ENCODE measurements around the gene FAM118B. TPM values are rescaled to one million over a fixed set of nuclear protein-coding genes. Genes with fewer than 3 reads are reported as not detected.

Gene FAM118B
- total and polyA plus RNA-seq, 4 donors, result 3.7 to 12.0 (median 6.6) TPM

DNA sequence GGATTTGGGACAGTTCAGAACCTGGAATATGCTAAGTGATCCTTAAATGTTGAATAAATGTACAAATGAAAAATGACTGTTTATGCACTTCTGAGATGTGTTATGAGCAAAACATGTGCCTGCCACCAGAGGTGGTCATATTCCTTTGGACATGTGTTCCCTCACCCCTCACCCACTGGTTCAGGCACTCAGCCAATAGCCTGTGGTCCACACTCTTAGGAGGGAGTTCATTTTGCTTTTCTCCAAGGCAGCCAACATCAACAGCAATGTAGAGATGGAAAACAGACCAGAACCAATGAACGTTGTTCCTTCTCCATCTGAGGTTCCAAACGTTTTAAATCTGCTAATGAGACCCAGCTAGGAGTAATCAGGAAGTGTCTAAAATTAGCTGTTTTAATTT, 44.1 kb upstream of the FAM118B start:
- TF ChIP-seq GABPA (IDR thresholded peaks at IDR 0.05 in 1 of 2, conservative IDR thresholded peaks at IDR 0.05 in 1 of 2) (no peak), JUND (IDR thresholded peaks at IDR 0.05) (no peak), RAD21 (IDR thresholded peaks at IDR 0.05) (no peak), HNF4A (conservative IDR thresholded peaks at IDR 0.05) (no peak), SP1 (IDR thresholded peaks at IDR 0.05) (no peak), FOXA1 (IDR thresholded peaks at IDR 0.05) (no peak), TAF1 (conservative IDR thresholded peaks at IDR 0.05) (no peak), YY1 (IDR thresholded peaks at IDR 0.05) (no peak)
- TF ChIP-seq, protein P1, sequence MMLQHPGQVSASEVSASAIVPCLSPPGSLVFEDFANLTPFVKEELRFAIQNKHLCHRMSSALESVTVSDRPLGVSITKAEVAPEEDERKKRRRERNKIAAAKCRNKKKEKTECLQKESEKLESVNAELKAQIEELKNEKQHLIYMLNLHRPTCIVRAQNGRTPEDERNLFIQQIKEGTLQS (IDR thresholded peaks at IDR 0.05), result no peak
- TF ChIP-seq, protein P2, sequence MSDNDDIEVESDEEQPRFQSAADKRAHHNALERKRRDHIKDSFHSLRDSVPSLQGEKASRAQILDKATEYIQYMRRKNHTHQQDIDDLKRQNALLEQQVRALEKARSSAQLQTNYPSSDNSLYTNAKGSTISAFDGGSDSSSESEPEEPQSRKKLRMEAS (IDR thresholded peaks at IDR 0.05), result no peak

DNA sequence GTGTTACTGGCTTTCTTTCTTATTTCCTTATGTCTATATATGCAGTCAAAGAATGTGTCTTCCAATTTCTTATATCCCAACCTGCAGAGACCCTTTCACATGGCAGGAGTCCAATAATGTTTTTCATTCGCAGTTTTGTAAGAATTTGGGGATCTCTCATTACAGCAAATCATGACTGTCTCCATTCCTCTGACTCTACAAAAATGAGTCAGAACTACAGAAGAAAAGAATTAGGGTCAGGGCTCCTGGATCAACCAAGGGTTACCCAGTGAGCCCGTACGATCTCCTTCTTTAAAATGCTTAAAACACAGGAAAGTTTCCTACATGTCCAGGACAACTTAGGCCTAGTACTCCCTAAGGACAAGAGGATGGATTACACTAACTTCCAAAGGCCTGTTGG, 42.3 kb upstream of the FAM118B start:
- 94% methylated on average over 3 of the region's 3 CpGs for WGBS
- TF ChIP-seq HNF4G (IDR thresholded peaks at IDR 0.05), result no peak
- no peak for TF ChIP-seq YY1 (IDR thresholded peaks at IDR 0.05)
- TF ChIP-seq FOXA2 (IDR thresholded peaks at IDR 0.05), result no peak
- TF ChIP-seq, protein P3, sequence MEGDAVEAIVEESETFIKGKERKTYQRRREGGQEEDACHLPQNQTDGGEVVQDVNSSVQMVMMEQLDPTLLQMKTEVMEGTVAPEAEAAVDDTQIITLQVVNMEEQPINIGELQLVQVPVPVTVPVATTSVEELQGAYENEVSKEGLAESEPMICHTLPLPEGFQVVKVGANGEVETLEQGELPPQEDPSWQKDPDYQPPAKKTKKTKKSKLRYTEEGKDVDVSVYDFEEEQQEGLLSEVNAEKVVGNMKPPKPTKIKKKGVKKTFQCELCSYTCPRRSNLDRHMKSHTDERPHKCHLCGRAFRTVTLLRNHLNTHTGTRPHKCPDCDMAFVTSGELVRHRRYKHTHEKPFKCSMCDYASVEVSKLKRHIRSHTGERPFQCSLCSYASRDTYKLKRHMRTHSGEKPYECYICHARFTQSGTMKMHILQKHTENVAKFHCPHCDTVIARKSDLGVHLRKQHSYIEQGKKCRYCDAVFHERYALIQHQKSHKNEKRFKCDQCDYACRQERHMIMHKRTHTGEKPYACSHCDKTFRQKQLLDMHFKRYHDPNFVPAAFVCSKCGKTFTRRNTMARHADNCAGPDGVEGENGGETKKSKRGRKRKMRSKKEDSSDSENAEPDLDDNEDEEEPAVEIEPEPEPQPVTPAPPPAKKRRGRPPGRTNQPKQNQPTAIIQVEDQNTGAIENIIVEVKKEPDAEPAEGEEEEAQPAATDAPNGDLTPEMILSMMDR (IDR thresholded peaks at IDR 0.05; ENCODE audit: low read depth, low read length, missing input control), result no peak
- TF ChIP-seq, protein P1 (IDR thresholded peaks at IDR 0.05), result no peak
- TF ChIP-seq, protein P4, sequence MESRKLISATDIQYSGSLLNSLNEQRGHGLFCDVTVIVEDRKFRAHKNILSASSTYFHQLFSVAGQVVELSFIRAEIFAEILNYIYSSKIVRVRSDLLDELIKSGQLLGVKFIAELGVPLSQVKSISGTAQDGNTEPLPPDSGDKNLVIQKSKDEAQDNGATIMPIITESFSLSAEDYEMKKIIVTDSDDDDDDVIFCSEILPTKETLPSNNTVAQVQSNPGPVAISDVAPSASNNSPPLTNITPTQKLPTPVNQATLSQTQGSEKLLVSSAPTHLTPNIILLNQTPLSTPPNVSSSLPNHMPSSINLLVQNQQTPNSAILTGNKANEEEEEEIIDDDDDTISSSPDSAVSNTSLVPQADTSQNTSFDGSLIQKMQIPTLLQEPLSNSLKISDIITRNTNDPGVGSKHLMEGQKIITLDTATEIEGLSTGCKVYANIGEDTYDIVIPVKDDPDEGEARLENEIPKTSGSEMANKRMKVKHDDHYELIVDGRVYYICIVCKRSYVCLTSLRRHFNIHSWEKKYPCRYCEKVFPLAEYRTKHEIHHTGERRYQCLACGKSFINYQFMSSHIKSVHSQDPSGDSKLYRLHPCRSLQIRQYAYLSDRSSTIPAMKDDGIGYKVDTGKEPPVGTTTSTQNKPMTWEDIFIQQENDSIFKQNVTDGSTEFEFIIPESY (IDR thresholded peaks at IDR 0.05), result no peak
- no peak for TF ChIP-seq SP1 (IDR thresholded peaks at IDR 0.05)
- TF ChIP-seq TAF1 (conservative IDR thresholded peaks at IDR 0.05), result no peak
- no peak for TF ChIP-seq RAD21 (IDR thresholded peaks at IDR 0.05)
- TF ChIP-seq GABPA (IDR thresholded peaks at IDR 0.05 in 1 of 2, conservative IDR thresholded peaks at IDR 0.05 in 1 of 2), result no peak
- no peak for TF ChIP-seq EGR1 (IDR thresholded peaks at IDR 0.05; ENCODE audit: low read depth in 2 of 2)
- TF ChIP-seq, protein P2 (IDR thresholded peaks at IDR 0.05), result no peak
- H3K36me3 ChIP-seq (ENCODE audit: control insufficient read depth in 4 of 4, insufficient read depth in 3 of 4, low read depth in 1 of 4, low read length in 3 of 4), result no peaks in the 10 kb centered on the region
- H3K9me3 ChIP-seq (ENCODE audit: control insufficient read depth in 4 of 4, low read length in 3 of 4), result no peaks in the 10 kb centered on the region
- H3K27me3 ChIP-seq (ENCODE audit: control insufficient read depth in 4 of 4, insufficient read depth in 4 of 4, low read length in 3 of 4), result no peaks in the 10 kb centered on the region
- peaks cover 0 to 14% (median 1%) of the 10 kb centered on the region in 4 donors for H3K4me1 ChIP-seq (ENCODE audit: control insufficient read depth in 4 of 4, insufficient read depth in 4 of 4, low read length in 3 of 4)
- no peak overlapping the region for H3K4me3 ChIP-seq (ENCODE audit: low read depth in 1 of 3, low read length in 3 of 3)
- H3K27ac ChIP-seq (ENCODE audit: low read depth in 1 of 2, low read length in 2 of 2), result no peak overlapping the region
- no peak for DNase-seq (ENCODE audit: low spot score)
- H3K9ac ChIP-seq (ENCODE audit: low read depth in 1 of 2, low read length in 2 of 2), result no peak overlapping the region

More for the DNA sequence above, 44.1 kb upstream of the FAM118B start:
- Histone ChIP-seq H3K4me3 (ENCODE audit: low read depth in 1 of 3, low read length in 3 of 3) (no peak overlapping the region), H3K9me3 (ENCODE audit: control insufficient read depth in 4 of 4, low read length in 3 of 4) (no peaks in the 10 kb centered on the region), H3K4me1 (ENCODE audit: control insufficient read depth in 4 of 4, insufficient read depth in 4 of 4, low read length in 3 of 4) (peaks cover 0 to 4% (median 0%) of the 10 kb centered on the region in 4 donors), H3K36me3 (ENCODE audit: control insufficient read depth in 4 of 4, insufficient read depth in 3 of 4, low read depth in 1 of 4, low read length in 3 of 4) (no peaks in the 10 kb centered on the region), H3K9ac (ENCODE audit: low read depth in 1 of 2, low read length in 2 of 2) (no peak overlapping the region), H3K27ac (ENCODE audit: low read depth in 1 of 2, low read length in 2 of 2) (no peak overlapping the region), H3K27me3 (ENCODE audit: control insufficient read depth in 4 of 4, insufficient read depth in 4 of 4, low read length in 3 of 4) (no peaks in the 10 kb centered on the region)
- no peak for DNase-seq (ENCODE audit: low spot score)
- WGBS, result 55% methylated on average over 2 of the region's 2 CpGs
